ENCODE data around the gene CDR2L.
A peak's percentile ranks its signal among the peaks of the same experiment; 100 is the strongest.

CDR2L gene

GRCh38 chr17:75046407-75047289 is 59.2 kb downstream of the CDR2L start, which contains the start of the genes ATP5PD and KCTD2:
Gene ATP5PD (minus strand): TSS chr17:75046969. CDS start chr17:75042650, 4,319 bp downstream.
Gene KCTD2 (plus strand): TSS chr17:75047225. CDS start chr17:75047251, 26 bp downstream.
- peak; percentile 99 for DNase-seq

DNA sequence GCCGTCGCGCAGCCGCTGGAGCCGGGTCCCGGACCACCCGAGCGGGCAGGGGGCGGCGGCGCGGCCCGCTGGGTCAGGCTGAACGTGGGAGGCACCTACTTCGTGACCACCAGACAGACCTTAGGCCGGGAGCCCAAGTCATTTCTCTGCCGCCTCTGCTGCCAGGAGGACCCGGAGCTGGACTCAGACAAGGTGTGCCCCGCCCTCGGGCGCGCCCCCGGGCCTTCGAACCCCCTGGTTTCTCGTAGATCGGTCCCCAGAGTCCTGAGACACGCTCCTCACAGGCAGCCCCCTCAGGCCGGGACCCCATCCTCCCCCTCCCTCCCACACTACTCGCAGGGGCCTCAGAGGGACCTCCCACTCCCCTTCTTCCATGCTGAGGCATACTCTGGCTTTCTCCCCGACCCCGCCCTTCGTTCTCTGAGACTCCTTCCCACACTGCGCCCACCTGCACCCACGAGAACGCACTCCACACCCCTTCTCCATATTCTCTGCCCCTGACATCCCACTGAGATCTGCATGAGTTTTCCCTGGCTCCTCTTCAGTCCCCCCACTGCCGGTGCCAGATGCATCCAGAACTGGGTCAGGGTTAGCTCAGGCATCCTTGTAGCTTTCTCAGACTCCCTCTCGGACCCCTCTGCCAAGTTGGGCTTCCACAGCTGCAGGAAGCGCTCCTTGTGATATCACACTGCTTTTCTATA is 60.1 kb downstream of the CDR2L start:
- DNase-seq = peak; percentile 43

- no peak for DNase-seq
These were observed 60.9 kb downstream of the CDR2L start for GRCh38 chr17:75048249-75048878.

- DNase-seq = no peak
These were observed 61.6 kb downstream of the CDR2L start for GRCh38 chr17:75049057-75049456.

DNA sequence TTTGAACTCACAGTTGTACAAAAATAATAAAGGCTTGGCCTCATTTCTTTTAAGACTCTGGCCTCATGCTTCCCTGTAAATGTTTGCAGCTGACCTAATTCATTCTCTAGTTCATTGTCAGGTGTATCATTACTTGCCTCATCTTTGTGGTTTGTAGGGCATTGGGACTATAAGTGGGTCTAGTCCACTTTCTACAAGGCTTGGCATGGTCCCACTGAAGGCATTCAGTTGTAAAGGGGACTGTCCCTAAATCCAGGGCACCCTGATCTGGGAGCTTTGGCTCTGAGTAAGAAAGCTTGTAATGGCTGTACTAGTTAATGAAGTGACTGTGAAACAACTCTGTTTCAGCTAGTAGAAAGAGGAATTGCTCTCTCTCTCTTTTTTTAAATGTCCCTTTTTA is 62.3 kb downstream of the CDR2L start:
- no peak for DNase-seq

DNA sequence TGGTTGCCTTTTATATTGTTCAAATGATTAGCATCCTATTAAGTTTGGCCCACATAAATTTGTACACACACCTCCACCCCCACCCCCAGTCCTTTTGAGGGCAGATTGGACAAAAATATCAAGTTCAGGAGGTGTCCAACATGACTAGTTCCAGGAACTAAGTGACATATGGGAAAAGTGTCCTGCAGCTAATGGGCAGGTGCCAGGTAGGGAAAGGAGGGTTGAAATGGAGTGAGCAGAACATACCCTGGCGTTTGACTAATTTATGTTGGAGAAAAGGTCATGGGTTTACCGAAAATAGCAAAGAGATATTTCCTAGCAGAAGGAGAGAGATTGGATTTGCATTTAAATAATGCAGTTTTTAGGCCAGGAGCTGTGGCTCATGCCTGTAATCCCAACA is 64.5 kb downstream of the CDR2L start:
- DNase-seq = no peak

Data from NCI-H69 (cell line).